ENCODE data around the gene PERM1. TPM values are rescaled to one million over a fixed set of nuclear protein-coding genes. Genes with fewer than 3 reads are reported as not detected.
A peak's percentile ranks its signal among the peaks of the same experiment; 100 is the strongest.

The PERM1 gene
- total and polyA plus RNA-seq, 4 donors: 0.06 to 0.45 (median 0.15) TPM; not detected in 1

- H3K4me3 ChIP-seq: no peak overlapping the region
- peaks cover 0 to 73% (median 29%) of the 10 kb centered on the region in 5 donors for H3K4me1 ChIP-seq (ENCODE audit: control insufficient read depth in 5 of 5, insufficient read depth in 5 of 5, low read length in 5 of 5)
- H3K9me3 ChIP-seq (ENCODE audit: control insufficient read depth in 4 of 4, insufficient read depth in 3 of 4, low read length in 3 of 4): peaks cover 0 to 3% (median 0%) of the 10 kb centered on the region in 4 donors
- H3K27ac ChIP-seq (ENCODE audit: low read depth in 1 of 2, low read length in 1 of 2): peak overlapping the region in 1 of 2 donors; percentile 34
- H3K27me3 ChIP-seq (ENCODE audit: control insufficient read depth in 3 of 3, insufficient read depth in 3 of 3, low read length in 2 of 3): peaks cover 0 to 16% (median 5%) of the 10 kb centered on the region in 3 donors
- H3K9ac ChIP-seq (ENCODE audit: insufficient read depth in 1 of 2, low read length in 2 of 2): no peak overlapping the region
- WGBS, 2 donors: 1% methylated on average over 63 to 86 of the region's 86 CpGs
- no peak for TF ChIP-seq CTCF (IDR thresholded peaks at IDR 0.05; ENCODE audit: control extremely low read depth, extremely low read depth)
- peaks cover 0 to 16% (median 5%) of the 10 kb centered on the region in 4 donors for H3K36me3 ChIP-seq (ENCODE audit: control insufficient read depth in 4 of 4, insufficient read depth in 4 of 4, low read length in 4 of 4)
- ATAC-seq (ENCODE audit: insufficient read depth, low FRiP score): no peak
- DNase-seq: peak; percentile 95 to 97 (median 95)
These were observed 41.5 kb downstream of the PERM1 start for GRCh38 chr1:940107-941014.

- H3K4me1 ChIP-seq (ENCODE audit: control insufficient read depth in 5 of 5, insufficient read depth in 5 of 5, low read length in 5 of 5): peaks cover 0 to 71% (median 33%) of the 10 kb centered on the region in 5 donors
- no peak overlapping the region for H3K4me3 ChIP-seq
- no peak for ATAC-seq (ENCODE audit: insufficient read depth, low FRiP score)
- H3K9ac ChIP-seq (ENCODE audit: insufficient read depth in 1 of 2, low read length in 2 of 2): no peak overlapping the region
- peaks cover 0 to 3% (median 0%) of the 10 kb centered on the region in 4 donors for H3K9me3 ChIP-seq (ENCODE audit: control insufficient read depth in 4 of 4, insufficient read depth in 3 of 4, low read length in 3 of 4)
- H3K27me3 ChIP-seq (ENCODE audit: control insufficient read depth in 3 of 3, insufficient read depth in 3 of 3, low read length in 2 of 3): peaks cover 0 to 18% (median 5%) of the 10 kb centered on the region in 3 donors
- no peak for TF ChIP-seq CTCF (IDR thresholded peaks at IDR 0.05; ENCODE audit: control extremely low read depth, extremely low read depth)
- H3K36me3 ChIP-seq (ENCODE audit: control insufficient read depth in 4 of 4, insufficient read depth in 4 of 4, low read length in 4 of 4): peaks cover 0 to 11% (median 3%) of the 10 kb centered on the region in 4 donors
- 22 to 35% methylated on average over 18 to 21 of the region's 21 CpGs for WGBS, 2 donors
- peak in 1 of 3 donors; percentile 32 for DNase-seq
- no peak overlapping the region for H3K27ac ChIP-seq (ENCODE audit: low read depth in 1 of 2, low read length in 1 of 2)
These were observed 42.3 kb downstream of the PERM1 start for GRCh38 chr1:939511-940106.

- Histone ChIP-seq H3K4me1 (ENCODE audit: control insufficient read depth in 5 of 5, insufficient read depth in 5 of 5, low read length in 5 of 5) (peaks cover 0 to 66% (median 33%) of the 10 kb centered on the region in 5 donors), H3K4me3 (no peak overlapping the region), H3K27ac (ENCODE audit: low read depth in 1 of 2, low read length in 1 of 2) (no peak overlapping the region), H3K27me3 (ENCODE audit: control insufficient read depth in 3 of 3, insufficient read depth in 3 of 3, low read length in 2 of 3) (peaks cover 0 to 18% (median 5%) of the 10 kb centered on the region in 3 donors), H3K36me3 (ENCODE audit: control insufficient read depth in 4 of 4, insufficient read depth in 4 of 4, low read length in 4 of 4) (peaks cover 0 to 10% (median 1%) of the 10 kb centered on the region in 4 donors), H3K9me3 (ENCODE audit: control insufficient read depth in 4 of 4, insufficient read depth in 3 of 4, low read length in 3 of 4) (peaks cover 0 to 3% (median 0%) of the 10 kb centered on the region in 4 donors), H3K9ac (ENCODE audit: insufficient read depth in 1 of 2, low read length in 2 of 2) (no peak overlapping the region)
- 68 to 72% methylated on average over 30 of the region's 30 CpGs for WGBS, 2 donors
- ATAC-seq (ENCODE audit: insufficient read depth, low FRiP score) (no peak), DNase-seq (no peak)
- TF ChIP-seq CTCF (IDR thresholded peaks at IDR 0.05; ENCODE audit: control extremely low read depth, extremely low read depth): no peak
These were observed 43.0 kb downstream of the PERM1 start for GRCh38 chr1:938711-939489.
